Spleen (tissue), 11 donors: ENCODE measurements around the gene RAB30. TPM values are rescaled to one million over a fixed set of nuclear protein-coding genes. Genes with fewer than 3 reads are reported as not detected.
A peak's percentile ranks its signal among the peaks of the same experiment; 100 is the strongest.

Experiments used
- DNase-seq: peaks from one replicate; pipeline ENCODE4 v3.0.0-alpha.2; 2020
- H3K27ac ChIP-seq, 8 donors: fragments of 200-600 bp; sonication (generic) in 7 of 8; 1 replicate in 4 of 8; 2 replicates in 4 of 8; pipeline versions ENCODE4 v1.5.0 to v1.8.0; 2016 to 2021; ENCODE audit warnings: inconsistent platforms in 4 of 8, mild to moderate bottlenecking in 4 of 8, moderate library complexity in 1 of 8
- H3K27me3 ChIP-seq, 7 donors: fragments of 200-600 bp; sonication (generic) in 6 of 7; replicated peaks in 1 of 7; 1 replicate in 4 of 7; 2 replicates in 3 of 7; pipeline versions ENCODE4 v1.5.0 to v1.8.0; 2016 to 2021; ENCODE audit warnings: inconsistent platforms in 3 of 7, mild to moderate bottlenecking in 1 of 7
- H3K36me3 ChIP-seq, 6 donors: fragments of 200-600 bp; sonication (generic) in 5 of 6; 1 replicate in 4 of 6; 2 replicates in 2 of 6; pipeline versions ENCODE4 v1.5.0 to v1.8.0; 2016 to 2021; ENCODE audit warnings: inconsistent platforms in 2 of 6
- H3K4me1 ChIP-seq, 6 donors: fragments of 200-600 bp; sonication (generic) in 5 of 6; 1 replicate in 3 of 6; 2 replicates in 3 of 6; pipeline versions ENCODE4 v1.5.0 to v1.8.0; 2016 to 2021; ENCODE audit warnings: inconsistent platforms in 3 of 6
- H3K4me3 ChIP-seq, 8 donors: fragments of 200-600 bp; sonication (generic) in 7 of 8; 1 replicate in 4 of 8; 2 replicates in 4 of 8; pipeline versions ENCODE4 v1.5.0 to v1.8.0; 2016 to 2021; ENCODE audit warnings: inconsistent platforms in 4 of 8, mild to moderate bottlenecking in 4 of 8, moderate library complexity in 2 of 8
- H3K9me3 ChIP-seq, 8 donors: fragments of 200-600 bp; sonication (generic) in 7 of 8; 1 replicate in 4 of 8; 2 replicates in 4 of 8; pipeline versions ENCODE4 v1.5.0 to v1.8.0; 2016 to 2021; ENCODE audit warnings: inconsistent platforms in 4 of 8
- CTCF ChIP-seq, 11 experiments: fragments of 200-600 bp in 7 of 11; fragments of 450-650 bp in 4 of 11; sonication (generic) in 4 of 11; IDR thresholded peaks in 8 of 11; conservative IDR thresholded peaks in 3 of 11; 1 replicate in 7 of 11; 2 replicates in 4 of 11; pipeline versions ENCODE4 v1.4.0 to v1.8.0; 2016 to 2021; ENCODE audit warnings: antibody characterized with exemption in 11 of 11, inconsistent platforms in 4 of 11, mild to moderate bottlenecking in 1 of 11
- POLR2A ChIP-seq, 3 donors: fragments of 450-650 bp; IDR thresholded peaks; one replicate each; pipeline ENCODE4 v1.5.1; 2017; ENCODE audit warnings: antibody characterized with exemption in 3 of 3, mild to moderate bottlenecking in 1 of 3
- POLR2AphosphoS5 ChIP-seq, 3 donors: sonication (generic); formaldehyde crosslinking; IDR thresholded peaks; one replicate each; pipeline ENCODE4 v1.5.1; 2017; ENCODE audit warnings: antibody characterized with exemption in 3 of 3
- WGBS, 5 donors: extraction: QIAGEN DNeasy Blood & Tissue Kit in 3 of 5; methylation state at CpG; one replicate each; pipeline versions ENCODE4 v1.1.5 to v1.1.7; 2013 to 2018; 5-methylcytosine and 5-hydroxymethylcytosine counted together
- intact Hi-C: fragments of 100-400 bp; cut with DNase I; formaldehyde crosslinking; loops from one replicate; pipeline ENCODE4 v1.15.0; 2023; ENCODE audit warnings: low total_unique reads
- polyA plus RNA-seq, 3 donors: library from polyadenylated mRNA; stranded (reverse); fragments of 200-250 nt; gene quantifications; one replicate each; pipeline ENCODE4 v1.2.1, GENCODE V29; 2013
- total RNA-seq, 7 donors: library from RNA; depleted of rRNA in 3 of 7; stranded (reverse); fragments of >200 nt in 3 of 7; fragmentation: NEBNext Ultra II Directional in 4 of 7; extraction: Animal tissue kit (Norgen Biotek cat#: 25700) in 4 of 7; gene quantifications; one replicate each; pipeline versions ENCODE4 v1.1.0 to v1.2.1, GENCODE V29; 2016 to 2021
- donor health status: healthy with polysubstance abuse.
- donor health status: DM: no; HTN: no; CAD: no; lungs with moderate emphysema.
- donor health status: DM: no; HTN: no; CAD: no.
- donor health status: Bipolar disorder and iron deficiency.
- donor health status: healthy.
- donor health status: DM: no; HTN: no; CAD: no.
- donor health status: DM: yes; HTN: yes; CAD: no.

Gene RAB30
- total and polyA plus RNA-seq, 10 donors, result 3.8 to 42.8 (median 29.8) TPM

GRCh38 chr11:83087035-83087434, 15.3 kb upstream of the RAB30 start:
- Histone ChIP-seq H3K4me3 (no peak overlapping the region), H3K4me1 (peaks cover 0 to 8% (median 0%) of the 10 kb centered on the region in 6 donors), H3K9me3 (no peaks in the 10 kb centered on the region), H3K36me3 (peaks cover 0 to 11% (median 0%) of the 10 kb centered on the region in 6 donors), H3K27me3 (no peaks in the 10 kb centered on the region), H3K27ac (no peak overlapping the region)
- WGBS, 5 donors, result 38 to 51% (median 44%) methylated on average over 2 of the region's 2 CpGs
- TF ChIP-seq POLR2AphosphoS5 (IDR thresholded peaks at IDR 0.05) (no peak), POLR2A (IDR thresholded peaks at IDR 0.05) (no peak), CTCF (IDR thresholded peaks at IDR 0.05 in 8 of 11, conservative IDR thresholded peaks at IDR 0.05 in 3 of 11) (peak in 1 of 11 experiments; percentile 13)
- intact Hi-C loops, result no loop called here
- no peak for DNase-seq

GRCh38 chr11:83079820-83080219, 8.1 kb upstream of the RAB30 start:
- no peak for DNase-seq
- no peak for TF ChIP-seq POLR2A (IDR thresholded peaks at IDR 0.05)
- TF ChIP-seq POLR2AphosphoS5 (IDR thresholded peaks at IDR 0.05), result no peak
- no peak for TF ChIP-seq CTCF (IDR thresholded peaks at IDR 0.05 in 8 of 11, conservative IDR thresholded peaks at IDR 0.05 in 3 of 11)
- peaks cover 0 to 38% (median 2%) of the 10 kb centered on the region in 6 donors for H3K36me3 ChIP-seq
- H3K4me1 ChIP-seq, result peaks cover 0 to 34% (median 5%) of the 10 kb centered on the region in 6 donors
- H3K27ac ChIP-seq, result no peak overlapping the region
- H3K9me3 ChIP-seq, result no peaks in the 10 kb centered on the region
- no peaks in the 10 kb centered on the region for H3K27me3 ChIP-seq
- WGBS, 5 donors, result 91 to 96% (median 94%) methylated on average over 5 of the region's 5 CpGs
- intact Hi-C loops, result loop anchor here (10.0 kb wide), 1 partner anchor 175 kb away; the partner anchor contains the start of genes DDIAS and PRCP
- no peak overlapping the region for H3K4me3 ChIP-seq

GRCh38 chr11:83078269-83078668, 6.6 kb upstream of the RAB30 start:
- H3K4me1 ChIP-seq, result peaks cover 9 to 49% (median 18%) of the 10 kb centered on the region in 6 donors
- H3K27ac ChIP-seq, result no peak overlapping the region
- intact Hi-C loops, result loop anchor here (10.0 kb wide), 1 partner anchor 173 kb away; the partner anchor contains the start of genes DDIAS and PRCP
- H3K9me3 ChIP-seq, result no peaks in the 10 kb centered on the region
- TF ChIP-seq CTCF (IDR thresholded peaks at IDR 0.05 in 8 of 11, conservative IDR thresholded peaks at IDR 0.05 in 3 of 11), result no peak
- TF ChIP-seq POLR2AphosphoS5 (IDR thresholded peaks at IDR 0.05), result no peak
- no peak for TF ChIP-seq POLR2A (IDR thresholded peaks at IDR 0.05)
- H3K4me3 ChIP-seq, result no peak overlapping the region
- H3K27me3 ChIP-seq, result no peaks in the 10 kb centered on the region
- no peak for DNase-seq
- H3K36me3 ChIP-seq, result peaks cover 0 to 53% (median 2%) of the 10 kb centered on the region in 6 donors
- 86 to 97% (median 92%) methylated on average over 1 of the region's 1 CpG for WGBS, 5 donors

- H3K27ac ChIP-seq, result peak overlapping the region in 3 of 8 donors; percentile 92 to 93 (median 93)
- peaks cover 0 to 10% (median 0%) of the 10 kb centered on the region in 7 donors for H3K27me3 ChIP-seq
- no peak overlapping the region for H3K4me3 ChIP-seq
- no peak for DNase-seq
- no peak for TF ChIP-seq CTCF (IDR thresholded peaks at IDR 0.05 in 8 of 11, conservative IDR thresholded peaks at IDR 0.05 in 3 of 11)
- TF ChIP-seq POLR2A (IDR thresholded peaks at IDR 0.05), result no peak
- TF ChIP-seq POLR2AphosphoS5 (IDR thresholded peaks at IDR 0.05), result no peak
- intact Hi-C loops, result loop anchor here (5.0 to 10.0 kb wide), 2 partner anchors 83 to 169 kb away; partner anchors contain the start of genes DDIAS, PCF11 and PRCP
- H3K4me1 ChIP-seq, result peaks cover 25 to 83% (median 38%) of the 10 kb centered on the region in 6 donors
- H3K9me3 ChIP-seq, result no peaks in the 10 kb centered on the region
- peaks cover 0 to 45% (median 2%) of the 10 kb centered on the region in 6 donors for H3K36me3 ChIP-seq
These were observed 2.2 kb upstream of the RAB30 start for GRCh38 chr11:83073884-83074283.
